ENCODE data around the gene CFDP1. TPM values are rescaled to one million over a fixed set of nuclear protein-coding genes. Genes with fewer than 3 reads are reported as not detected.

CFDP1 gene
- total and polyA plus RNA-seq, 2 experiments from 2014 or later = 97.1 to 116 TPM

DNA sequence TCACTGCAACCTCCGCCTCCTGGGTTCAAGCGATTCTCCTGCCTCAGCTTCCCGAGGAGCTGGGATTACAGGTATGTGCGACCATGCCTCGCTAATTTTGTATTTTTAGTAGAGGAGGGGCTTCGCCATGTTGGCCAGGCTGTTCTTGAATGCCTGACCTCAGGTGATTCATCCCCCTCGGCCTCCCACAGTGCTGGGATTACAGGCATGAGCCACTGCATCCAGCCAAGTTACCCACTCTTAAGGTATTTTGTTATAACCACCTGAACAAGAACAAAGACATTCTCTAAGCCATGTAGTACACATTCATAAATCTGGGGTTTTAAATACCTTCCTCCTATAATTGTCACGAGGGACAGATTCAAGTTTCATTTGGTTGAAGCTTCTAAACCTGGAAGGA, 43.5 kb upstream of the CFDP1 start:
- Histone ChIP-seq H4K20me1 (ENCODE audit: insufficient read depth, poor library complexity, severe bottlenecking) (no peaks in the 10 kb centered on the region), H3K27ac (no peak overlapping the region), H3K4me2 (no peak overlapping the region), H3K79me2 (no peaks in the 10 kb centered on the region), H3K9me2 (replicated peaks; ENCODE audit: insufficient read depth) (no peaks in the 10 kb centered on the region), H3K4me3 (no peak overlapping the region), H2AFZ (no peak overlapping the region), H3K27me3 (no peaks in the 10 kb centered on the region), H3K4me1 (ENCODE audit: insufficient read depth) (no peaks in the 10 kb centered on the region), H3K9me3 (ENCODE audit: low read depth) (no peaks in the 10 kb centered on the region), H3K36me3 (replicated peaks; ENCODE audit: insufficient read depth, low read depth) (no peaks in the 10 kb centered on the region)
- 91% methylated on average over 8 of the region's 8 CpGs for WGBS (ENCODE audit: low lambda C conversion rate, missing lambda C conversion rate)
- DNase-seq (ENCODE audit: low spot score) = no peak
- TF ChIP-seq EZH2phosphoT487 (IDR thresholded peaks at IDR 0.05; ENCODE audit: low read depth, severe bottlenecking, unreplicated experiment) (no peak), EZH2 (IDR thresholded peaks at IDR 0.05; ENCODE audit: borderline replicate concordance) (no peak)
- TF ChIP-seq, protein P1, sequence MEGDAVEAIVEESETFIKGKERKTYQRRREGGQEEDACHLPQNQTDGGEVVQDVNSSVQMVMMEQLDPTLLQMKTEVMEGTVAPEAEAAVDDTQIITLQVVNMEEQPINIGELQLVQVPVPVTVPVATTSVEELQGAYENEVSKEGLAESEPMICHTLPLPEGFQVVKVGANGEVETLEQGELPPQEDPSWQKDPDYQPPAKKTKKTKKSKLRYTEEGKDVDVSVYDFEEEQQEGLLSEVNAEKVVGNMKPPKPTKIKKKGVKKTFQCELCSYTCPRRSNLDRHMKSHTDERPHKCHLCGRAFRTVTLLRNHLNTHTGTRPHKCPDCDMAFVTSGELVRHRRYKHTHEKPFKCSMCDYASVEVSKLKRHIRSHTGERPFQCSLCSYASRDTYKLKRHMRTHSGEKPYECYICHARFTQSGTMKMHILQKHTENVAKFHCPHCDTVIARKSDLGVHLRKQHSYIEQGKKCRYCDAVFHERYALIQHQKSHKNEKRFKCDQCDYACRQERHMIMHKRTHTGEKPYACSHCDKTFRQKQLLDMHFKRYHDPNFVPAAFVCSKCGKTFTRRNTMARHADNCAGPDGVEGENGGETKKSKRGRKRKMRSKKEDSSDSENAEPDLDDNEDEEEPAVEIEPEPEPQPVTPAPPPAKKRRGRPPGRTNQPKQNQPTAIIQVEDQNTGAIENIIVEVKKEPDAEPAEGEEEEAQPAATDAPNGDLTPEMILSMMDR (IDR thresholded peaks at IDR 0.05; ENCODE audit: poor library complexity) = no peak

DNA sequence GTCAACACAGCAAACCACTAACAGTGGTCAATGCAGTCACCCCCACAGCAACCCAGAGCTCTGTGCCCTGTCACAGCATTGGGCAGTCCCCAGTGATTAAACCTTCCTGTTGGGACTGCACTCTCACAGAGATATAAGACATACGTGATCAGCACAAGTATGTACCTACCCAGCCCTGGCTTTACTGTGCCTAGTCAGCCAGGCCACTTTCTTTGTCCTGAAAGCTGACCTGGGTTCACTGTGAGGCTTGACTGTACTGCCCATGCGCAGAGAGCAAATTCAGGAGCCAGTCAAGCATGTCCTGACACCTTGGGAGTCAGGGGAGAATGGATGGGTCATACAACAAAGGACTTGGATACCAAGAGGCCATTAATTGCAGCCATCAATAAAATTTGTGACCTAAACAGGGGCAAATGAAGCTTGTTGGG, 42.1 kb upstream of the CFDP1 start:
- no peak overlapping the region for H2AFZ ChIP-seq
- no peaks in the 10 kb centered on the region for H3K9me3 ChIP-seq (ENCODE audit: low read depth)
- H4K20me1 ChIP-seq (ENCODE audit: insufficient read depth, poor library complexity, severe bottlenecking) = no peaks in the 10 kb centered on the region
- no peaks in the 10 kb centered on the region for H3K4me1 ChIP-seq (ENCODE audit: insufficient read depth)
- no peaks in the 10 kb centered on the region for H3K79me2 ChIP-seq
- WGBS (ENCODE audit: low lambda C conversion rate, missing lambda C conversion rate) = 90% methylated on average over 2 of the region's 2 CpGs
- no peak overlapping the region for H3K4me2 ChIP-seq
- no peaks in the 10 kb centered on the region for H3K27me3 ChIP-seq
- H3K36me3 ChIP-seq (replicated peaks; ENCODE audit: insufficient read depth, low read depth) = no peaks in the 10 kb centered on the region
- no peak overlapping the region for H3K27ac ChIP-seq
- no peaks in the 10 kb centered on the region for H3K9me2 ChIP-seq (replicated peaks; ENCODE audit: insufficient read depth)
- DNase-seq (ENCODE audit: low spot score) = no peak
- TF ChIP-seq EZH2 (IDR thresholded peaks at IDR 0.05; ENCODE audit: borderline replicate concordance) (no peak), EZH2phosphoT487 (IDR thresholded peaks at IDR 0.05; ENCODE audit: low read depth, severe bottlenecking, unreplicated experiment) (no peak)
- TF ChIP-seq, protein P1 (IDR thresholded peaks at IDR 0.05; ENCODE audit: poor library complexity) = no peak
- H3K4me3 ChIP-seq = no peak overlapping the region

DNA sequence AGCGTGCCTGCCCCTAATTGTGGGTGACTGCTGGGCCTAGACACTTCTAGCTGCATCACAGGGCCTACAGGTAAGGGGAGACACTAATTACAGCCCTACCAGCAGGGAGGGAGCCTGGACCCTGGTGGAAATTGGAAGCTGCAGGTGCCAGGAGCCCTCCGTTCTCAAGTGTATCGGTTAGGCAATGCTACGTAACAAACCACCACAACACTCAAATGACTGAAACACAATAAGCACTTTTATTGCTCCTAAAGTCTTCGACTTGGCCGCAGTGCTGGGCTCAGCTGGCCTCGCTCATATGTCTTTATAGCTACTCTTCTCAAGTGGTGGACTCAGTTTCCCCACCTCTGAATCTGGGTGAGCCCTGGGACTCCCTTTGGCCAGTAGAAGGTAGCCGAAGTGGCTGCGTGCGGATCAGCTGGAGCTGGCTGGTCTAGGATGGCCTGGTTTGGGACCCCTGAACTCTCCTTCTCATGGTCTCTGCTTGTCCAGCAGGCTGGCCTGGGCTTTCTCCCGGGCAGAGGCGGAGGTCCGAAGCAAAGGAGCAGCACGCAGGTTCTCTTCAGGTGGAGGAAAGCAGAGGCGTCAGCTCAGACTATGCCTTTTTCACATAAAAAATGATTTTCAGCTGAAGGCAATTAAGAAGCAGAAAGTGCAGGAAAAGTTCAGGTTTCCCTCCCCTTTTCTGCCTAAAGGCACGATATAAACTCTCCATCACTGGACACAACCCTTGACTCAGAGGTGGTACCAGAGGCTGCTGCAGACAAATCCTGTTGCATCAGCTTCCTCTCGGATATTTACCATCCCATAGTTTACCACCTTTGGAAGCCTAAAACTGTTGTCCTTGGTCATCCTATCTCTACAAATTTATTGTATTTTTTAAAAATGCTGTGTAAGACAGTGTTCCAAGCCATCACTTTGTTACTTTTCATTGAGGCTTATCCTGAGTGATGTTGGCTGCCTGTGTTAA, 39.9 kb upstream of the CFDP1 start:
- no peaks in the 10 kb centered on the region for H3K4me1 ChIP-seq (ENCODE audit: insufficient read depth)
- H3K4me3 ChIP-seq = no peak overlapping the region
- no peak overlapping the region for H3K27ac ChIP-seq
- H2AFZ ChIP-seq = no peak overlapping the region
- H4K20me1 ChIP-seq (ENCODE audit: insufficient read depth, poor library complexity, severe bottlenecking) = no peaks in the 10 kb centered on the region
- H3K9me2 ChIP-seq (replicated peaks; ENCODE audit: insufficient read depth) = no peaks in the 10 kb centered on the region
- H3K27me3 ChIP-seq = no peaks in the 10 kb centered on the region
- TF ChIP-seq, protein P1 (IDR thresholded peaks at IDR 0.05; ENCODE audit: poor library complexity) = no peak
- TF ChIP-seq EZH2 (IDR thresholded peaks at IDR 0.05; ENCODE audit: borderline replicate concordance) = no peak
- TF ChIP-seq EZH2phosphoT487 (IDR thresholded peaks at IDR 0.05; ENCODE audit: low read depth, severe bottlenecking, unreplicated experiment) = no peak
- no peak for DNase-seq (ENCODE audit: low spot score)
- H3K4me2 ChIP-seq = no peak overlapping the region
- no peaks in the 10 kb centered on the region for H3K79me2 ChIP-seq
- H3K9me3 ChIP-seq (ENCODE audit: low read depth) = no peaks in the 10 kb centered on the region
- 95% methylated on average over 17 of the region's 17 CpGs for WGBS (ENCODE audit: low lambda C conversion rate, missing lambda C conversion rate)
- H3K36me3 ChIP-seq (replicated peaks; ENCODE audit: insufficient read depth, low read depth) = no peaks in the 10 kb centered on the region

Measured in hepatocyte (in vitro differentiated cells).